GM19351 (cell line): Measurements from ENCODE around the gene CHCHD3.
"Not testable (repeated sequence)": the region's sequence is repeated elsewhere in the genome, so short reads cannot be mapped to it uniquely, and the experiment has no call there.

Experiments
- ATAC-seq: cut with Tn5 transposase; IDR thresholded peaks from one replicate; pipeline ENCODE4 v1.9.1; 2021; ENCODE audit warnings: mild to moderate bottlenecking, moderate library complexity; ENCODE audit not compliant: unreplicated experiment

Gene CHCHD3

GRCh38 chr7:133009426-133010252 lies 72.3 kb downstream of the CHCHD3 start:
- no peak for ATAC-seq

GRCh38 chr7:133007961-133008360 lies 73.9 kb downstream of the CHCHD3 start:
- ATAC-seq: no peak

- ATAC-seq: no peak
Measured at GRCh38 chr7:133003052-133003910, 78.6 kb downstream of the CHCHD3 start.

- ATAC-seq: no peak
Measured at GRCh38 chr7:133001727-133002126, 80.2 kb downstream of the CHCHD3 start.

- ATAC-seq: no peak
Measured at GRCh38 chr7:132999845-133000244, 82.0 kb downstream of the CHCHD3 start.

GRCh38 chr7:132998763-132999162 lies 83.1 kb downstream of the CHCHD3 start:
- no peak for ATAC-seq

- ATAC-seq: no peak
Measured at GRCh38 chr7:132997505-132997904, 84.4 kb downstream of the CHCHD3 start.

- no peak for ATAC-seq
Measured at GRCh38 chr7:132996581-132997242, 85.2 kb downstream of the CHCHD3 start.

- ATAC-seq: no peak
Measured at GRCh38 chr7:132993377-132994013, 88.4 kb downstream of the CHCHD3 start.

GRCh38 chr7:132991615-132992587 lies 90.0 kb downstream of the CHCHD3 start:
- ATAC-seq: no peak

GRCh38 chr7:132988117-132988516 lies 93.8 kb downstream of the CHCHD3 start:
- no peak for ATAC-seq

GRCh38 chr7:132980402-132980801 lies 101.5 kb downstream of the CHCHD3 start:
- no peak for ATAC-seq

- no peak for ATAC-seq
Measured at GRCh38 chr7:132979524-132979923, 102.4 kb downstream of the CHCHD3 start.

- ATAC-seq: no peak
Measured at GRCh38 chr7:132977234-132977633, 104.7 kb downstream of the CHCHD3 start.

- no peak for ATAC-seq
Measured at GRCh38 chr7:132972745-132973144, 109.1 kb downstream of the CHCHD3 start.

- ATAC-seq: no peak
Measured at GRCh38 chr7:132970257-132970656, 111.6 kb downstream of the CHCHD3 start.

- ATAC-seq: no peak
Measured at GRCh38 chr7:132969520-132969919, 112.4 kb downstream of the CHCHD3 start.

- not testable (repeated sequence) for ATAC-seq
Measured at GRCh38 chr7:132967470-132967848, 114.4 kb downstream of the CHCHD3 start.

- ATAC-seq: no peak
Measured at GRCh38 chr7:132966754-132967469, 115.0 kb downstream of the CHCHD3 start.
